Hippocampal formation (tissue), 2 donors: ENCODE data around the gene LTBP2.

Experiments used
- DNase-seq, 2 donors: peaks; one replicate each; lab custom pipeline; 2025; lab: John Stamatoyannopoulos, UW

Gene LTBP2

DNA sequence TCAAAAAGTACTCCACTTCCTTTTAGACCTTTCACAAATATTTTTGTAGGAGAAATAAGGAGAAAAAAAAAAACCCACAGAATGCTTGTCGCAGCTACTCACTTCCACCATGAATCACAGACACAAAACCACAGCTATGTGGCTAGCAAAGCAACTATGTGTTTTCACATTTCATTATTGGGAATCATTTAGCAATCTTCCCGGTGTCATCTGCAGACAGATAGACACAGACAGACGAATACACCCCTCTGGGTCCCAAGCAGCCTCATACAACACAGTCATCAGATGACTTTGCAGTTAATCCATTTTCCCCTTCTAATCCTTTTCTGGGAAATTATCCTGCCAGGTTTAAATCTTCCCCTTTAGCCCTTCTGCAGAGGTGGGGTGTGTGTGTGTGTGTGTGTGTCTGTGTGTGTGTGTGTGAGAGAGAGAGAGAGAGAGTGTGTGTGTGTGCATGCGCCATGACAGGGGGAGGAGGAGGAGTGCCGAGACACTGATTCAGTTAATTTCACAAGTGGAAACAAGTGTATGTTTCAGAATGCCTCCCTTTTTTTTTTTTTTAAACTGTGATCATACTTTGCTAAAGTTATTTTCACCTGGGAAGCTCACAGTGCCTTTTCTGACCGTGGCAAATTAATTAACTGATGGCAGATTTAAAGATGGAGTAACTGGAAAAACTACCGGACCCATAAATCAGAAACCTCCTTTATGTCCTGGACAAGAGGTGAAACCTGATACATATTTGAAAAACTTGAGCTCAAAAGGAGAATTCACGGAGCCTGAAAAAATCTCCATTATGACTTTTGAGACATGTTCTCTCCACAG lies 39.9 kb downstream of the LTBP2 start:
- no peak for DNase-seq

- no peak for DNase-seq
These were observed 40.6 kb downstream of the LTBP2 start for GRCh38 chr14:74571441-74571841.

- no peak for DNase-seq
These were observed 41.3 kb downstream of the LTBP2 start for GRCh38 chr14:74570696-74571095.

GRCh38 chr14:74569806-74570591 lies 42.0 kb downstream of the LTBP2 start:
- no peak for DNase-seq

- DNase-seq = no peak
These were observed 42.6 kb downstream of the LTBP2 start for GRCh38 chr14:74569387-74569786.

- DNase-seq = no peak
These were observed 43.1 kb downstream of the LTBP2 start for GRCh38 chr14:74568911-74569310.

DNA sequence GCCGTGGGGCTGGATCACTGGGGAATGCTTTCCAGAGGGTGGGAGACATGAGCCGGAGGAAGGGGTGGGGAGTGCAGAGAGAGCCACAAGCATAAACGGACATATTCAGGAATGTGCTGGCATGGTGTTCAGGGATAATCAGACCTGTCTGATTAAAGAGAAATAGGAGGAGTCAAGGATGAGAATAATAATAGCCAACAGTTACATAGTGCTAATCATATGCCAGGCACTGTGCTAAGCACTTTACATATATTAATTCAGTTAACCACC lies 43.7 kb downstream of the LTBP2 start:
- no peak for DNase-seq

GRCh38 chr14:74567646-74568379 lies 44.2 kb downstream of the LTBP2 start:
- no peak for DNase-seq

GRCh38 chr14:74567219-74567618 lies 44.8 kb downstream of the LTBP2 start:
- no peak for DNase-seq

GRCh38 chr14:74566174-74567141 lies 45.6 kb downstream of the LTBP2 start:
- no peak for DNase-seq

DNA sequence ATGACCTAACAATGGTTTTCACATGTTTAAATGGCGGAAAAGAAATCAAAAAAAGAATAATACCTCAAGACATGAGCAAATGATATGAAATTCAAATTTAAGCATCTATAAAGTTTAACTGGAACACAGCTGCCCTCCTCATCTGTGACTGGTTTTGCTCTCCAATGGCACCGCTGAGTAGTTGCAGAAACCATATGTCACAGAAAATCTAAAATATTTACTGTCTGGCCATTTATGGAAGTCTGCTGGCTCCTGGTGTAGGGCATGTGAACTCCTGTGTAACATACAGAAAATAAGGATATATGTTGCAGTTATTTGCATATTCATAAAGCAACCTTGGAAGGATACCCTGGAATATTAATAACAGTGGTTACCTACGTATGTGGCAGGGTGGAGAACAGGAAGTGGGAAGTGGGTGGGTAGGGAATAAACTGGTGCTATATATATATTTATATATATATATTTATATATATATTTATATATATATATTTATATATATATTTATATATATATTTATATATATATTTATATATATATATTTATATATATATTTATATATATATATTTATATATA lies 48.4 kb downstream of the LTBP2 start:
- no peak for DNase-seq

DNA sequence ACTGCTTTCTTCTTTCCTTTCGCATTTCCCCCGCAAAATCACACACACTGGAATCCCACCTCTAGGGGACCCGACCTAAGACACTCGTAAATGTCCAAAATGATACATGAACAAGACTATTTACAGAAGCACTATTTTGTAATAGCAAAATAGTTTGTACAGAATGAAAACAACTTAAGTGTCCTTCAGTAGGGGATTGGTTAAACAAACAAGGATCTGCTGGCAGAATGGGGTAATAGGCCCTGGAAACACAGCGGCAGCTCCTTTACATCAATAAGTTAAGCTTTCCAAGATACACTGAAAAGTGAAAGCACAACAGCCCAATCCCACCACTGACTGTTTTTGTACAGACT lies 48.8 kb downstream of the LTBP2 start:
- no peak for DNase-seq

- DNase-seq = no peak
These were observed 49.4 kb downstream of the LTBP2 start for GRCh38 chr14:74562515-74563232.

GRCh38 chr14:74558655-74559054 lies 53.4 kb downstream of the LTBP2 start:
- no peak for DNase-seq

DNA sequence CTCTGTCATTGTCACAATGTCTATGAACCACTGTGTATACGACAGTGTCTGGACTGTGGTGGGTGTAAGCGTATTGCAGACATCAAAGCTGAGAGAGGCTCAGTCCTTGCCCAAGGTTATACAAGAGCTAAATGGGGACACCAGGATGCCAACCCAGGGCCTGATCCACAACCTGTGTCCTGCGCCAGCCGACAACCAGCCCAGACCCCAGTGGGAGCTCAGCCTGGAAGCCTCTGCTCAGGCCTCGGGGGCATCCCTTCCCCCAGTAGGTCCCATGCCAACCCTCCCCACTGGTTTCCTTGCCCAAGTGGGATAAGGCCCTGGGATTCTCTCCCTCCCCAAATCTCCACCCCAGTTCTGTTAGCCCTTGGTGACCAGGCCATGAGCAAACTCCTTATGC lies 54.3 kb downstream of the LTBP2 start:
- DNase-seq = no peak

DNA sequence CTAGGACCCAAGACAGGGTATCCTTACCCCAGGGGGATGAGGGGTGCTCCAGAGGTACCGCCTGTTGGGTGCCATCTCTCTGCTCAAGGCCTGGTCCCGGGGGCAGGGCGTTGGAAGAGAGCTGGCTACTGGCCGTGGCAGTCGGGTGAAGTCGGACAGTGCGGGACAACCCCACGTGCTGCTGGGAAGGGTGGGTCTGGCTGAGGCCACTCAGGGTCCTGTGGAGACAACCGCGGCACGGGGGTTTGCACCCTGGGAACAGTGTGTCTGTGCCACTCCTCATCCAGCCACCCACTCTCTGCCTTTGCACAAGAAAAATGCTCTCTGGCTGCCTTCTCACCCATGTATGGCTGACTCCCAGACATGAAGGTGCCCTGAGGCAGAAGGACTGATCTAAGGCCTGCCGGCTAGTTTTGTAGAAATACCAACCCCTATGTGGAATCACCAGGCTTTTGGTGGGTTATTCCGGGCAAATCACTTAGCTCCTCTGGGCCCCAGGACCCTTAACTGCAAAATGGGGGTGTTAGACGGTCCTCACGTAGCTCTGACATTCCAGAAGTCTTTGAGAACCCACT lies 56.5 kb downstream of the LTBP2 start:
- no peak for DNase-seq

DNA sequence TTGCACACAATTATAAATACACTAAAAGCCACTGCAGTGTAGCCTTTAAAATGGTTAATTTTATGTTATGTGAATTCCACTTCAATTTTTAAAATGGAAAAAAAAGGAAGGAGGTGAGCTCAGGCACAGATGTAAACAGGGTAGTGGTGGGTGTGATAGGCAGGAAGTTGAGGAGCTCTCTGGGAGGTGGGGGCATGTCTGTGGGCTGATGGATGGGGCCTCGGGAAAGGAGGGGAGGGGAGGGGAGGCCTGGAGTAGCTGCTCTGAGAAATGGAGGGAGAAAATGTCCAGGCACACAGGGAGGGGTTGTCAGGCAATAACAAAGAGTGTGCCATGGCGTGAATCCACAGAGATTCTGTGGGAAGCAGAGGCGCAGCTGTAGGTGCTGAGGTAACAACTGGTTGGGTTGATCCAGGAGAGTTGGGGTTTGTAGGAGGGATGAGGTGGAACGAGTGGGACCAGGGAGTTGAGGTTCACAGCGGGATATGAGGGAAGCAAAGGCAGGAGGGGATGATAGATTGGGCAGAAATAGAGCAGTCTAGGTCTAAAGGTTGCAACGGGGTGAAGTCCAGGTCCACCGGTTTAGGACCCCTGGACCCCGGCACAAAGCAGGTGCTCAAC lies 57.2 kb downstream of the LTBP2 start:
- DNase-seq = no peak

GRCh38 chr14:74552623-74553022 lies 59.4 kb downstream of the LTBP2 start:
- no peak for DNase-seq

DNA sequence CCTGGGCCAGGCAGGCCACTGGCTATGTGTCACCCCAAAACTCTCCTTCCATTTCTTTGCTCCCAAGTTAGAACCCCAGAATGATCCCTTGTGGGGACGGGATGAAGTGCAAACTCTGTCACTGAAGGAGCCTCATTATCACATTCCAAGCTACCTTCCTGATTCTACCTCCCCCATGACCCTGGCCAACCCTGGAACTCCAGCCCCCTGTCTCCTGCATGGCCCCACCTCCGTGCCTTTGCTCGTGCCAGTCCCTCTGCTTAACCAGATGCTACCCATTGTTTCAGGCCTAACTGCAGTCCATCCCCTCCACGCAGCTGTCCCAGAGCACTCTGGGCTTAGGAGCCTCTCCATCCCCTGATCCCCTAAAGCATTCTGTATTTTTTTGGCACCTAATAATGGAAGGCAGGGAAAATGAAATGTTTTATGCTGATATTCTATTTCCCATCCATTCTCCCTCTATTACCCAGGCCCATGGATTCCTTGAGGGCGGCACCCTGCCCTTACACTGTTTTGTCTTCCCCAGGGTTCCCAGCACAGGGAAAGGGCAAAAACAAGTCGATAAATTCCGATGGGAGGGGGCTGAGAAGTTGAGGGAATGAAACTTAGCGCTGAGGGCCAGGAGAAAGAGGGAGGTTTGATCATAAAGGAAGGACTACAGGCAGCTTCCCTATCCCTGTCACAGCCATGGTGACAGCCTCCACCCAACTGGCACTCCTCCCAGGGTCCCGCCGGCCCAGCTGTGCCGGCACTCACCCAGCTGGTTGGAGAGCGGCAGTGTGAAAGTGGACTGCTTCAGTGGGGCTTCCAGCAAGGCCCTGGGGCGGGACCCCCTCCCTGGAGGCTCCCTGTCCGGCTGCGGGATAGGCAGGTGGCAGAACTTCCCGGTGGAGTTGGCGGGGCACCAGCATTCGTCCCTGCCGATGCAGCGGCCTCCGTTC lies 60.3 kb downstream of the LTBP2 start:
- DNase-seq = peak in 1 of 2 donors; percentile 33
